HG03066 (cell line): ENCODE data around the gene KCNA5.

Source experiments
- ATAC-seq: cut with Tn5 transposase; IDR thresholded peaks from one replicate; pipeline ENCODE4 v1.9.1; 2021; ENCODE audit warnings: low read depth; ENCODE audit not compliant: unreplicated experiment

KCNA5 gene

DNA sequence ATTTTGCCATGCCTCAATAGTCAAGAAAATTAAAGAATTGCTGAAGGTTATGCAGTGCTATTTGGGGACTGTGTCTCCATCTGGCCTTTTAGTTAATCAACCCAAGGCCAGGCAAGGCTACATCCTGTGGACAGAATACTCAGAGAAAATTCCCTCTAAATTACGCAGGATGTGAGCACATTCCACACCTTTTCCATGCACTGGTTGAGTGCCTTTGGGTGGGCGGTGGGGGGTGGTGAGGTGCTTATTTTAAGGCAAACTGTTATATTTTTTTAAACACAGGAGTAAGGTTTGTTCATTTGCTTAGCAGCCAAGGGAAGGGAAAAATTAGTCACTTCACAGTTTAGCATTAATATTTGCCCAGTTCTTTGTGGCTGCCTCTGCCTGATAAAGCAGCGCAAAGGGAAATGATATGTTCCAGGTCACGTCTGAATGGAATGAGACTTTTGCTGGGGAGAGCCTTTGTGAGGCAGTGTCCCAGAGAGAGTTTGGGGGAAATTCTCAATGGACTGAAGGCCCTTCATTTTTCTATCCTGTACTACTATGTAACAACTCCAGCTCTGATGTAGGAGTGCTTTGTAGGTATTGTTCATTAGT, 17.2 kb upstream of the KCNA5 start:
- no peak for ATAC-seq

DNA sequence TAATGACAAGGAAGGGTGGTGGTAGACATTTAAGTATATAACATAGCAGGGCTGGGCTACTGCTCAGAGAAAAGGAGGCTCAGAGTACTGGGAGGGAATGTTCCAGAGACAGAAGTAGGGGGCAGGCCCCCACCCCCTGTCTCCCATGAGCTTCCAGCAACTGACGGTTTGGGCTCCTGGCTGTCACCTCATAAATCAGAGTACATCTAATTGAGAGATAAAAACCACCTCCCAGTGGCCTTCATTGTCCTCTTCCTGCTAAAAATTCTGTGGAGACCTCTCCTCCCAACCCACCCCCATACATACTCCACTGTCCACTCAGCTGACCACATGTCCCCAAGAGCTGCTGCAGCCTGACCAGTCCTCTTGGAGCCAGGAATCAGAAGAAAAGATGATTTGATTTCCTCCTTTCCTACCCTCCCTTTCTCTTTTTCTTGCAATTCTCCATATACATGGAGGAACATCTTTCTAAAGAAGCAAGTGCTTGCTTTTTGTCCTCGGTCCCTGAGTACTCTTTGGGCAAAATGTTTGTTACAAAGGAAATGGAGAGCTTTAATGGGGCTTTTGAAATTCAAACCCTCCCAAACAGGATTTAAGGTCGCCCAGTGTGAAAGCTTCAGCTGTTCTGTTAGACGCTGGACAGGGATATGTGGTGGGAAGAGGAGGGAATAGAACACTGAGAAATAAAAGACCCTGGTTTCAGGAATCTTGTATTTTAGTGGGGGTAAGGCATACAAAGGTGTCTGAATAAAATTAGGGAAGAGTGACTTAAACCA, 16.4 kb upstream of the KCNA5 start:
- no peak for ATAC-seq

DNA sequence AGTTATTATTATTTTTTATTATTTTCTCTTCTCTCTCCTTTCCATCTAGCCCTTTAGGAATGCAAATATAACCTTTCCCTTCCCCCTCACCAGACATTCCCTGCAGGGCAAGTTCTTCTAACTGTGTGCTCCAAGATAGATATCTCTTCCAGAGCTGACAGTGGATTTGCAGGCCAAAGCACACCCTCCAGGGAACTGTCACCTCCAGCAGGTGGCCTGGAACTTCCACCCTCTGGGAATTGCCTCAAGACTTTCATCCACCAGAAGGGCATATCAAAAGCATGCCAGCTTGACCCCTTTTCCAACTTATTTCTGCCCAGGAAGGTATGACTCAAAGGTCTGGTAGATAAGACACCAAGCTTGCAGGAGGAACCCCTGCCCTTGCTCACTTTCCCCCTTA, 13.6 kb upstream of the KCNA5 start:
- ATAC-seq: no peak

DNA sequence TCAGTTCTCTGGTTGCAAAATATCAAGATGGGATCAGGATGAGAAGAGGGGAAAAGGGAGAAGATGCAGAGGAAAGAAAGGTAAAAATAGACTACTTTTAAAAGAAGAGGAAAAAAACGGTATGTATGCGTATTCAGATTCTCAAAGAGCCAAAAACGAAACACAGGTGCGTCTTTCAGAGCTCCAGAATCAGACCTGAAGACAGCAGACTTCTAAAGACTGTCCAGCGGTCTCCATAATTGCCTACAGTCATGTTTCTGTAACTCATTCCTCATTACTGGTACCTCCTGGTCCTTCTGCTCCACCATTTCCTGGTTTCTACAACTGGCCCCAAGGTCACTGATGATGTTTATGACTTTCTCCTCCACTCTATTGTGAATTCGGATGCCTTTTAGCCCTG, 12.4 kb upstream of the KCNA5 start:
- ATAC-seq: no peak

DNA sequence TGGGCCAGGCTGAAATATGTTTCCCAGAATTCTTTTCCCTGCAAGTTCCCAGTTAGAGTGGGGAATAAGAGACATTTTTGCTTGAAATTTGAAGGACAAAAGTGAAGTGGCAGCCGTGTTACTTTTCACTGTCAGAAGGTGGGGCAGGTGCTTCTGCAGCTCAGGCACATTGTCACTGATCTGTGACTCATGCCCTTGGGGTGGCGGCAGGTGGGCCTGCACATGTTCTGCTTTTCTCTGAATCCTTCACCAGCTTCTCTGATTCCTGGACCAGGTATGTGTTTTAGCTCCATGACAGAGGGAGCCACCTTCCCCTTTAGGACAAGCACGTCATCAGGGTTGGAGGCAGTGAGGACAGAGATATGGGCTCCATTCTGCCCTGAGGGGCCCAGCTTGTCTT, 11.7 kb upstream of the KCNA5 start:
- no peak for ATAC-seq

DNA sequence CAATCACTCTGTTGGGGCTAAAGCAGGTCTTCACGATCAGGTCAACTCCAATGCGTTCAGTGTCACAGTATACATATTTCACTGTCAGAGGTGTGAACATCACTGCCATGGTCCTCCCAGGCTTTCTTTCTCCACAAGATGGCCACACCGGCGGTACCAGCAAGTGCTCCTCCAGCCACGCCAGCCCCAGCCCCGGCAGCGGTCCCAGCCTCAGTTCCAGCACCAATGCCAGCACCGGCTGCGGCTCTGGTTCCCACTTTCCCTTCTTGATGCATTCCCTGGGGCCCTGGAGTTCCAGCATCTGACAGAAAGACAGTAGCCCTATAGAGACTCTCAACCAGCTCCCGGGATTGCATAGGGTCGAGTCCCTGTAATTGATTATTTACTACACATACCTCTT, 10.9 kb upstream of the KCNA5 start:
- no peak for ATAC-seq

DNA sequence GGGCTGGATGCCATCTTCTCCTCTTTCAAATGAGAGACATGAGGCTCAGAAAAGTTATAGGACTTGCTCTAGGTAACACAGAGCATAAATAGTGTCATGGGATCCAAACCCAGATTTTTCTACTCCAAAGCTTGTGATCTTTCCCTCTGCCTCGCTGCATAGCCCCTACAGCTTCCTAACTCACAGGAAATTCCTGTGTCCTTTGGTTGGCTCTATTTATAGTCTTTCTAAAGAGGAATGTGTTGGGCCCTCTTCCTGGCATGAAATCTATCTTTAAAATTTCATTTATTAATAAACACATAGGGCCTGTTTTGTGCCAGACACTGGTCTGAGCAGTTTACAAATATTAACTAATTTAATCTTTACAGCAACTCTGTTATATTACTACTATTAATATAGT, 9.8 kb upstream of the KCNA5 start:
- no peak for ATAC-seq

DNA sequence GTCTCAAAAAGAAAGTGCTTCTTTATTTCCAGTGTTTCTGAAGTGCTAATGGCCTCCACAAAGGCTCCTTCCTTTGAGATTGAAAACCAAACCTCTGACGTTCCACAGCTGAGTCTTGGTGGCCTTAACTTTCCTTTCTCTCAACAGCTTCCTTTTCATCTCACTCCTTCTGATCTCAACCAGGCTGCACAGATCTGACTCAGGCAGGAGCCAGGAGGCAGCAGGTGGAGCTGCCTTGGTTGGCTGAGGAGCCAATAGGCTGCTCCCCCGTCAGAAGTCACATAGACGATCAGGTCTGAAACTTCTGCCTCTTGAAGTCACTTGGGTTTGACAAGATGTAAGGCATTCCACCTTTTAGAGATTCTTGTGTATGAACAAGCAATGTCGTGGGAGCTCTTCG, 9.1 kb upstream of the KCNA5 start:
- no peak for ATAC-seq

DNA sequence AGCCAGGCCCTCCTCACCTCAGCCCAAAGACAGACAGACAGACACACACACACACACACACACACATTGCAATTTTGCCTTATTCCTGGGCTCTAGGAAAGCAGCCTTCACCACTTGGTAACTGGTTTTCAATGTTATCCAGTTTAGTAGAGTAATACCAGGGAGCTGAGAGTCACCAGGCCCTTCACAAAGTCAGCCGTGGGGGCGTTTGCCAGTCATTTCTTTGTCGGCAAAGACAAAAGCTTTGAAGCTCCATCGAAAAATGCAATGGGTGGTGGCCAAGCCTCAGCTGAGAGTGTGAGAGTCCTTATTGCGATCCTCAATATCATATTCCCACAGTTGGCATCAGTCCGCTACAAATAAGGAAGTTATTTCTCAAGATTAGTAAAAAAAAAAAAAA, 8.1 kb upstream of the KCNA5 start:
- ATAC-seq: no peak

DNA sequence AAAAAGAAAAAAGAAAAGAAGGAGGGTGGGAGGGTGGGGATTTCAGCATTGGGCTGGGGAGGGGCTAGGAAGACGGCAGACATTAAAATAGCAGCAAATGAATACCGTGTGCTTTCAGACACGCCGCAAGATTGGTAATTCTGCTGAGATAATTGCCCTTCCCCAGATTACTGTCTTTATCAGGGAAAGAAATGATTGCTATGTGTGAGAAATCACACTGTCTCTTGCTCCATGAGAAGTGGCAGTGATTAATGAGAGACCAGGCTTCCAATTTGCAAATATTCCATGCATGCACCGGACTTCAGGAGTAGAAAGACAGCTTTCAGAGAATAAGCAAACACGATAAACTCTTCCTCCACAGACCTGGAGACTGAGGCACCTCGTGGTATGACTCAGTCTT, 7.6 kb upstream of the KCNA5 start:
- no peak for ATAC-seq

DNA sequence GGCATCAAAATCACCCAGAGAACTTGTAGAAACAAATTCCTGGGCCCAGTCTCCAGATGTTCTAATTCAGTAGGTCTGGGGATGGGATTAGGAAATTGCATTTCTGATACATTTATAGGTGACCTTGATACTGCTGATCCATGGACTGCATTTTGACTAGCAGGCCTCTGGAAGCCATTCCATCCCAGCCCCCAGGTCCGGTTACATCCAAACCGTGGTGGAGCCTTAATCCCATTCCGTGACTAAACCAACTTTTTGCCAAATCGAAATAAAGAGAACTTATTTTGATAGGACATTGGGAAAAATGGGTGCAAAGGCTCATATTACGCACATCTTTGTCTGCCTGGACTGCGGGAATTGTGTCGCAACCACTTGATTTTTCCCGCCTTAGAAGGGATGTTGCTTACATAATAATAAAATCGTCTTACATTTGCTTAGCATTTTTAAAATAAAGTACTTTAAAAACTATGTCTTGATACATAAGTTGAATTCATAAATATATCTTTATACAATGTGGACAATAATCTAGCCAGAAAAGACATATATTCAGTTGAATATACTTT, 5.8 kb upstream of the KCNA5 start:
- no peak for ATAC-seq

DNA sequence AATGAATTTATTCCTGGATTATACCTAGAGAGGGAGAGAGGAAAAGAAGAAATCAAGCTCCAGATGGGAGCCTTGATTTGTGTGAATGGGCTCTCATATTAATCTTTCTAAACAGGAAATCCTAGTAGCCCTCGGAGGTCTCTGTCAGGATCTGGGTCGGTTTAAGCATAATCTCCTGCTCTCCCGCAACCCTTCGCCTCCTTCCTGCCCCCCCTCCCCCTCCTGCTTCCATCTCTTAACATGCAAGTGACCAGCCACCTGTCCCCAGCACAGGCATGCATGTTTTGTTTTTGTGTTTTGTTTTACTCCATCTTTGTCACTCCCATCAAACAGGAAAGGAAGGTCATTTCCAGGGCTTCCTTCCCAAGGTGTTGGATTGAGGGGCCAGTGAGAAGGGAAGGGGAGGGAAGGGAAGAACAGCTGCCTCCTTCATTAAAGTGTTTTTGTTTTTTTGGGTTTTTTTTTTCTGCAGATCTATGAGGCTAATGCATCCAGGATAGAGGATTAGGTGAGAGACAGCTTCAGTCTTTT, 4.8 kb upstream of the KCNA5 start:
- no peak for ATAC-seq

DNA sequence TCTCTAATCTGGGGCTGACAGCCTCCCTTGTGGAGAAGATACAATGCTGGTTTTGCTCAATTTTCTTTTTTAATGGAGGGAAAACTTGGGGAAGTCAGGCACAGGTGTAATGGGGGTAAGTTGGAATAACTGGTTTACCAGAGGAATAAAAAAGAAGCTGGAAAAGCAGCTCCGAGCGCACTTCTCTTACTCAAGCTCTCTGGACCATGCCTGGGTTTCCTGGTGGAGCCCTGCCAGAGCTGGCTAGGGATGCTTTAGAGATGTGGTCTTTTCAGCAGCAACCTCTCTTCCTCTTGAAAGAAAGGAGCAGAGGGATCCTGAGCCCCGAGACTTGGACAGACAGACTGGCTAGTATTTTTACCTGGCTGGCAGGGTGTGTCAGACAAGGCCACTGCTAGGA, 3.9 kb upstream of the KCNA5 start:
- ATAC-seq: no peak

DNA sequence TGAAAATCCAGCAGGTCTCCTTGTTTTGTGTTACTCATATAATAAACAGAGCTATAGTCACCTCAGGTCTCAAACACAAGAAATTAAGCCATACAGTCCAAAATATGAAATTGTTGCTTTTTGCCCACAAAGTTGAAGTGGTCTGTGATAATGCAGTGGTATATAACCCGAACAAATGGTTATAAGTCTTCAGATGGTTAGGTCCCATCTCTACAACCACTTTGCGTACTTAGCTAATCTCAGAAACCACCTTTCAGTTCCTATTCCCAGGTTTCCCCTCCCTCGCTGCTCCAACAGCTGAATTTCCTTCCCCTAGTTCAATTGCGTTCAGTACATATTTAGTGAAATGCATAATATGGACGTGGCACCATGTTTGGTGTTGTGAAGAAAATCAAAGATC, 3.3 kb upstream of the KCNA5 start:
- no peak for ATAC-seq

DNA sequence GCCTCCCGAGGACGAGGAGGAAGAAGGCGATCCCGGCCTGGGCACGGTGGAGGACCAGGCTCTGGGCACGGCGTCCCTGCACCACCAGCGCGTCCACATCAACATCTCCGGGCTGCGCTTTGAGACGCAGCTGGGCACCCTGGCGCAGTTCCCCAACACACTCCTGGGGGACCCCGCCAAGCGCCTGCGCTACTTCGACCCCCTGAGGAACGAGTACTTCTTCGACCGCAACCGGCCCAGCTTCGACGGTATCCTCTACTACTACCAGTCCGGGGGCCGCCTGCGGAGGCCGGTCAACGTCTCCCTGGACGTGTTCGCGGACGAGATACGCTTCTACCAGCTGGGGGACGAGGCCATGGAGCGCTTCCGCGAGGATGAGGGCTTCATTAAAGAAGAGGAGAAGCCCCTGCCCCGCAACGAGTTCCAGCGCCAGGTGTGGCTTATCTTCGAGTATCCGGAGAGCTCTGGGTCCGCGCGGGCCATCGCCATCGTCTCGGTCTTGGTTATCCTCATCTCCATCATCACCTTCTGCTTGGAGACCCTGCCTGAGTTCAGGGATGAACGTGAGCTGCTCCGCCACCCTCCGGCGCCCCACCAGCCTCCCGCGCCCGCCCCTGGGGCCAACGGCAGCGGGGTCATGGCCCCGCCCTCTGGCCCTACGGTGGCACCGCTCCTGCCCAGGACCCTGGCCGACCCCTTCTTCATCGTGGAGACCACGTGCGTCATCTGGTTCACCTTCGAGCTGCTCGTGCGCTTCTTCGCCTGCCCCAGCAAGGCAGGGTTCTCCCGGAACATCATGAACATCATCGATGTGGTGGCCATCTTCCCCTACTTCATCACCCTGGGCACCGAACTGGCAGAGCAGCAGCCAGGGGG, 979 bp downstream of the KCNA5 start:
- no peak for ATAC-seq

DNA sequence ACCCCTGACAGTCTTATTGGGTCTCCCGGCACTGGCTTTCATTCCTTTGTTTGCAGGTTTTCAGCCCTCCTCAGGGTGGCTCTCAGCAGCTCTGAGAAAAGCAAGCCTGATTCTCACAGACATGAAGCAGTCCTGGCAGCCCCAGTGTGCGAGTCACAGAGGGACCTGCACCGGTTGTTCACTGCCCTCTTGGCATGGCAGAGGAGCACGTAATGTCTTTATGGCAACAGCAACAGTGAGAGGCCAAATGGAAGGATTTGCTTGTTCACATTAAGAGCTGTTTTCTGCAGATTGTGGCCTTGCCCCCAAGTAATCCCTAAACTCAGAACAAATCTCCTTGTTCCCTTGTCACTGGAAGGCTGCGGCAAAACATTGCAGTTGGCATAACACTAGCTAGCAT, 3.4 kb downstream of the KCNA5 start:
- no peak for ATAC-seq

DNA sequence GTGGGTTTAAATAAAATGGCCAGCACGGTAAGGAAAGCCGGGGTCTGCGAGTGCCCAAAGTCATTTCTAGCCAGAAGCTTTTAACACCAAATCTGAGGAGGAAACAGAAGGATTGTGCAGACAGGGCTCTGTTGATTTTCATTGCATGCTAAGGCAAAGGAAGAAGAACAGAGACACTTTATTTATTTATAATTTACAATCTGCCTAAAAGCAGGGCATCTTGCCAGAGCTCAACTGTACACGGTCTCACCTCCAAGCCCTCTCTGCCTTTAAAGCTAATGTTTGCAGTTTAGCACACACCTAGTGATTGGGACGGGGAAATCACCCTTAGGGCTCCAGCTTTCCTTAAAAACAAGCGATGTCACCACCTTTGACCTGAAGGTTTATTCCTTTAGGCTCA, 4.0 kb downstream of the KCNA5 start:
- no peak for ATAC-seq

DNA sequence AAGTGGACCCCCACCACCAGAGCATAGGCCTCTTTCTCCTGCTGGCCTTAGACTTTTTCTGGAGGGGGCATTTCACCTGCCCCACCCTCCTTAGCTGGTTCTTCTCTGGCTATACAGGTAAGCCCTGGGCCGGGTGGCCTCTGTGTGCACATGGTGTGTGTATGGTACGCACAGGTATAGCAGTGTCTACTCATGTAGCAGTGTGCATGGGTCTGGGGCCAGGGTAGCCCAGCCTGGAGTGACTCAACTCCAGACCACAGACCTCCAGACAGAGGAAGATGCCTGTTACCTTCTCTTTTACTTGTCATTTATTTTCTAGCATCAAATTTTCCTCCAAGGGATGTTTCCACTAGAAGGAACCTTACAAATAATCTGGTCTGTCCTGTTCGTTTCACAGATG, 6.9 kb downstream of the KCNA5 start:
- ATAC-seq: no peak

DNA sequence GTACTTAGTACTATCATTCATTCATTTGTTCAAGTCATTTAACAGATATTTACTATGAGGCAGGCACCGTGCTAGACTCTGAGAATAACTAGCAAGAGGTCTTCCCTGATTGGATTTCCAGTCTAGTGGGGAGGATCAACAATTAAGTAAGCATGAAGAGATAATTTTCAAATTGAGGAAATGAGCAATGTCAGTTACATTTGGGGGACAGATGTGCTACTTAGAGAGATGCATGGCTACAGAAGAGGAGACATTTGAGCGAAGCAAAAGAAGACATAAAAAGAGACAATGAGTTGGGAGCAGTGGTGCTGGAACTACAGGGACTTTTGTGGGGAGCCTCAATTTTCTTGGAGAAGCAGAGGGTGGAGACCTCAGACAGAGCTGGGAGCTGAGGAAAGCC, 7.7 kb downstream of the KCNA5 start:
- no peak for ATAC-seq

DNA sequence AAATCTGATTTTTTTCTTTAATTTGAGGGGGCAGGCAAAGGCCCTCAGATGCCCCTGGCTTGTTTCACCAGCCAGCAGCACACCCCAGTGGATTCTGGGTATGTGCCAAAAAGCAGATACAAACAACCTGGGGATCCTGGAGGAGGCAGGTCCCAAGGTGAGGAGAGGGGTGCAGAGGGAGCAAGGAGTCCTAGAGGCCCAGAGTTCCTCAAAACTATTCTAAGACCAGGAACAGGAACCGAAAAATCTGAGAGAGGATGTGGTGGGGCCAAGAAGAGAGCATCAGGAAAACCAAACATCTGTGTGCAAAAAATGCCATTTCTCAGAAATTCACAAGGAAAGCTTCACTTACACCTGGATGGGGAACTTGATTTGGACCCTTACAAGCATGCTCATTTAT, 8.2 kb downstream of the KCNA5 start:
- no peak for ATAC-seq

DNA sequence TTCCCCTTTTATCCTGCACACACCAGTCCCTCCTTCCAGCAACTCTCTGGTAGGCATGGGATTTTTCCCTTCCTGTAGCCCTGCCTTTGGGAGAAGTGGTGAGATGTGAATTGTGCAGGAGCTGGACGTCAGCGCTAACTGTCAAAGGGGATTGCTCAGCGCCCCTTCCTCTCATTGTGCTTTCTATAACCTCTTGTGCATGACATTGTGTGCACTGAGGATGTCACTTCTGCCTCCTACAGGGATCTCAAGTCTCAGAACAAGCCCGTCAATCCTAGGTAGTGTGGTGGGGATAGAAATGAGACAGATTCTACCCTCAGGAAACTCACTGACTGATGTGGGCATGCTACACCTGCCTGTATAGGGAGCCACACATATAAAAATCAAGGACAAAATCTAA, 8.7 kb downstream of the KCNA5 start:
- ATAC-seq: no peak
